GM12891 (cell line): ENCODE data around the gene SLC8A1.

Experiments
- POLR2A ChIP-seq: IDR thresholded peaks from 2 replicates; pipeline ENCODE4 v1.6.1; 2011; ENCODE audit warnings: low read depth, low read length, control low read depth
- POLR2AphosphoS5 ChIP-seq: IDR thresholded peaks from 2 replicates; pipeline ENCODE4 v1.6.1; 2011; ENCODE audit warnings: low read depth, low read length, control low read depth
- POU2F2 ChIP-seq: IDR thresholded peaks from 2 replicates; pipeline ENCODE4 v1.6.1; 2011; ENCODE audit warnings: low read depth, mild to moderate bottlenecking, control low read depth, low read length, moderate library complexity
- TAF1 ChIP-seq: IDR thresholded peaks from 2 replicates; pipeline ENCODE4 v1.6.1; 2011; ENCODE audit warnings: low read depth, low read length, control low read depth

DNA sequence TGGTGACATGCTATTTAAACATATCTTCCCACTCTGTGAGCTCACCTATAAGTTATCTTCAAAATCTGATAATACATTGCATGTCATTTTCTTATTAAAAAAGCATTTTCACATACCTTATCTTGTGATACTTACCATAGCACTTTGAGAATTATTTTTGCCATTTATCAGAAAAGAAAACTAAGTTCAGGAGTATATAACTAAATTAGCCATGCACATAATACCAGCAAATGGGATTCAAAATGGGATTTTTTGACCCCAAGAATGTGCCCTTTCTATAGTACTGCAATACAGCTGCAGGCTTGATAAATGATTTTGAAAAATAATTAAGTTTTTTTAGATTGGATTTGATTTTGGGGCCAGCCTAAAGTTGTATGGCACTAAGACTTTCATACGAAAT, 41.2 kb downstream of the SLC8A1 start:
- TF ChIP-seq POLR2AphosphoS5: no peak
- TF ChIP-seq POU2F2: no peak
- no peak for TF ChIP-seq POLR2A
- no peak for TF ChIP-seq TAF1
